A673 (cell line): ENCODE data around the gene CSTPP1.

ENCODE experiments used
- EZH2 ChIP-seq: fragments of 200-600 bp; sonication (generic); IDR thresholded peaks from 2 replicates; pipeline ENCODE4 v1.6.1; 2017; ENCODE audit warnings: borderline replicate concordance, low read depth, mild to moderate bottlenecking, mixed read lengths, antibody characterized with exemption, low read length; ENCODE audit not compliant: poor library complexity, severe bottlenecking
- TF ChIP-seq, protein P1 (sequence below): fragments of 300-800, 200-600 bp; sonication (generic); conservative IDR thresholded peaks from 2 replicates; pipeline ENCODE4 v1.5.1; 2017; ENCODE audit warnings: low read depth, mild to moderate bottlenecking, antibody characterized with exemption, low read length, moderate library complexity, mixed read lengths

DNA sequence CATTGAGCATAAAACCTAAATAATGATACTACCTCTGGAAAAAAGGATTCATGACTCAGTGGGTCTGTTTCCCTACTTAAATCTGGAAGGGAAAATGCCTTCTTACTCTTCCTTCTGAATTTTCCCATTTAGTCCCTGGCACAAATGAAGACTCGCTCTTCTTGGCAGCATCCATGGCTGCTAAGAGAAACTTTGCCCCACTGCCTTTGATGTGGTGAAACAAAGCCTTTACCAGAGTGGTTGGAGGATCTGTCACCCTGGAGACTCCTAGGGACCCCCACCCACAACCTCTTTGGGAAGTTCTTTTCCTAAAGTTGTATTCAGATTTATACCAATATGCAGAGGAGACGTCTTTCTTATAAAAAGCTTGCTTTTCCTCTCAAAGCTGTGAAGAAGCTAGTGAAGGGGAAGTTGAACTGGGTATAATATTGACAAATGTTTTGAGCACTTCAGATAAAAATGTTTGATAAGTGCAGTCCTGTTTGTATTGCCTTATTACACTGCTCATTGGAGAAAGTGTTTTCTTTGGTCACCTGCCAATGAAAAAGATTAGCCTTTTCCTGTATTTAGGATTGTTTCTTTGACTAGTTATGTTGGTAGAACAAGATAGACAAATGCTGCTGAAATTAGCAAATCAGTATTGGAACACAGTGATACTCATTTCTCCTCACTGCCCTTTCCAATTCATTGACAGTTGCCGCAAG is 162.8 kb downstream of the CSTPP1 start:
- TF ChIP-seq, protein P1, sequence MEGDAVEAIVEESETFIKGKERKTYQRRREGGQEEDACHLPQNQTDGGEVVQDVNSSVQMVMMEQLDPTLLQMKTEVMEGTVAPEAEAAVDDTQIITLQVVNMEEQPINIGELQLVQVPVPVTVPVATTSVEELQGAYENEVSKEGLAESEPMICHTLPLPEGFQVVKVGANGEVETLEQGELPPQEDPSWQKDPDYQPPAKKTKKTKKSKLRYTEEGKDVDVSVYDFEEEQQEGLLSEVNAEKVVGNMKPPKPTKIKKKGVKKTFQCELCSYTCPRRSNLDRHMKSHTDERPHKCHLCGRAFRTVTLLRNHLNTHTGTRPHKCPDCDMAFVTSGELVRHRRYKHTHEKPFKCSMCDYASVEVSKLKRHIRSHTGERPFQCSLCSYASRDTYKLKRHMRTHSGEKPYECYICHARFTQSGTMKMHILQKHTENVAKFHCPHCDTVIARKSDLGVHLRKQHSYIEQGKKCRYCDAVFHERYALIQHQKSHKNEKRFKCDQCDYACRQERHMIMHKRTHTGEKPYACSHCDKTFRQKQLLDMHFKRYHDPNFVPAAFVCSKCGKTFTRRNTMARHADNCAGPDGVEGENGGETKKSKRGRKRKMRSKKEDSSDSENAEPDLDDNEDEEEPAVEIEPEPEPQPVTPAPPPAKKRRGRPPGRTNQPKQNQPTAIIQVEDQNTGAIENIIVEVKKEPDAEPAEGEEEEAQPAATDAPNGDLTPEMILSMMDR: no peak
- TF ChIP-seq EZH2: no peak
